ENCODE data around the gene PIGM.

PIGM gene

GRCh38 chr1:159986093-159986492 lies 45.7 kb downstream of the PIGM start:
- no peak for DNase-seq

- no peak for DNase-seq
Observed at GRCh38 chr1:159985473-159985872, 46.3 kb downstream of the PIGM start.

- no peak for DNase-seq
Observed at GRCh38 chr1:159983681-159984080, 48.1 kb downstream of the PIGM start.

GRCh38 chr1:159982280-159982679 lies 49.5 kb downstream of the PIGM start:
- DNase-seq: no peak

GRCh38 chr1:159981351-159982055 lies 50.3 kb downstream of the PIGM start:
- no peak for DNase-seq

GRCh38 chr1:159980786-159981185 lies 51.0 kb downstream of the PIGM start:
- no peak for DNase-seq

GRCh38 chr1:159980076-159980475 lies 51.7 kb downstream of the PIGM start:
- no peak for DNase-seq

GRCh38 chr1:159979257-159979656 lies 52.5 kb downstream of the PIGM start:
- no peak for DNase-seq

GRCh38 chr1:159978107-159978398 lies 53.7 kb downstream of the PIGM start:
- DNase-seq: no peak

- no peak for DNase-seq
Observed at GRCh38 chr1:159977364-159978106, 54.3 kb downstream of the PIGM start.

Measured in Kasumi-1 (cell line).